GM12872 (cell line): ENCODE results near the gene EGLN1.

ENCODE experiments used
- TF ChIP-seq, protein P1 (sequence below): IDR thresholded peaks from 3 replicates; pipeline ENCODE4 v1.5.1; 2011; ENCODE audit warnings: low read depth, mild to moderate bottlenecking, low read length, moderate library complexity; ENCODE audit not compliant: insufficient read depth

EGLN1 gene

DNA sequence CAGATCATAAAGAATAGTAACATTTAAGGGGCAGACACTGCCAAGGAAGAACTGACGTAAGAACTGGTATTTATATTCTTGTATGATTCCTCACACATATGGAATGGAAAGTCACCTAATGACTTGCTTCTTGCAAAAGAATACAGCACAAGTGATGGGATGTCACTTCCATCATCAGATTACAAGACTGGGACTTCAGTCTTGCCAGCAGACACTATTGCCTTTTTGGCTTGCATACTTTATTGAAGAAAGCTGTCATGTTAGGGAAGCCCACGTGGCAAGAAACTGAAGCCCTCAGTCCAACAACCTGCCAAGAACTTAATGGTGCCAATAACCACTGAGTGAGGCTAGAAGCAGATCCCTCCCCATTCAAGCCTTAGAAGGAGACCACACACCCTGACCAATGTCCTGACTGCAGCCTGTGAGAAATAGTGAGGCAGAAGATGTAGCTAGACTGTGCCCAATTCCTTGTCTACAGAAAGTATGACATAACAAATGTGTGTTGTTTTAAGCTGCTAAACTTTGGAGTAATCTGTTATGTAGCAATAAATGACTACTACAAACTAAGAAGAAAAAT, 12.0 kb downstream of the EGLN1 start:
- TF ChIP-seq, protein P1, sequence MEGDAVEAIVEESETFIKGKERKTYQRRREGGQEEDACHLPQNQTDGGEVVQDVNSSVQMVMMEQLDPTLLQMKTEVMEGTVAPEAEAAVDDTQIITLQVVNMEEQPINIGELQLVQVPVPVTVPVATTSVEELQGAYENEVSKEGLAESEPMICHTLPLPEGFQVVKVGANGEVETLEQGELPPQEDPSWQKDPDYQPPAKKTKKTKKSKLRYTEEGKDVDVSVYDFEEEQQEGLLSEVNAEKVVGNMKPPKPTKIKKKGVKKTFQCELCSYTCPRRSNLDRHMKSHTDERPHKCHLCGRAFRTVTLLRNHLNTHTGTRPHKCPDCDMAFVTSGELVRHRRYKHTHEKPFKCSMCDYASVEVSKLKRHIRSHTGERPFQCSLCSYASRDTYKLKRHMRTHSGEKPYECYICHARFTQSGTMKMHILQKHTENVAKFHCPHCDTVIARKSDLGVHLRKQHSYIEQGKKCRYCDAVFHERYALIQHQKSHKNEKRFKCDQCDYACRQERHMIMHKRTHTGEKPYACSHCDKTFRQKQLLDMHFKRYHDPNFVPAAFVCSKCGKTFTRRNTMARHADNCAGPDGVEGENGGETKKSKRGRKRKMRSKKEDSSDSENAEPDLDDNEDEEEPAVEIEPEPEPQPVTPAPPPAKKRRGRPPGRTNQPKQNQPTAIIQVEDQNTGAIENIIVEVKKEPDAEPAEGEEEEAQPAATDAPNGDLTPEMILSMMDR: no peak

DNA sequence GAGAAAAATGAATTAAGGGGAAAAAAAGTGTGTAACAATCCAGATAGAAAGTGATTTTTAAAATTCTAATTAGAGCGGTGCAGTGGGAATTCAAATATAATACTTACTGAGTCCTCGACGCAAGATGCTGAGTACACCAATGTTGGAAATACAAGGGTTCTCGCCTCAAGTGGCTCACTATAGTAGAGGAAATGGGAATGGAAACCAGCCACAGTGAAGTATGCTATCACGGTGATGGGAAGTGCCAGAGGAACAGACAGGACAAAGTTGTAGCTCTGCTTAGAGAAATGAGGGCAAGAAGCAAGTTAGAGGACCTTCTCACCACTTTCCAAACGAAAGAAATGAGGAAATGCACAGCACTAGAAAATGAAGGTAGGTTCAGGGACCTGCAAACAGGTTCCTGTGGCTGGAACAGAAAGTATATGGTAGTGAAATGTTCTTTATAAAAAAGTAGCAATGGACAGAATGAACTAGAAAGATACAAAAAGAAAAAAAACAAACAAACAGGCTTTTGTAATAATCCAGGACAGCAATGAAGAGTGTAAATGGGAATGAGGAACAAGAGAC, 13.5 kb downstream of the EGLN1 start:
- TF ChIP-seq, protein P1: no peak

DNA sequence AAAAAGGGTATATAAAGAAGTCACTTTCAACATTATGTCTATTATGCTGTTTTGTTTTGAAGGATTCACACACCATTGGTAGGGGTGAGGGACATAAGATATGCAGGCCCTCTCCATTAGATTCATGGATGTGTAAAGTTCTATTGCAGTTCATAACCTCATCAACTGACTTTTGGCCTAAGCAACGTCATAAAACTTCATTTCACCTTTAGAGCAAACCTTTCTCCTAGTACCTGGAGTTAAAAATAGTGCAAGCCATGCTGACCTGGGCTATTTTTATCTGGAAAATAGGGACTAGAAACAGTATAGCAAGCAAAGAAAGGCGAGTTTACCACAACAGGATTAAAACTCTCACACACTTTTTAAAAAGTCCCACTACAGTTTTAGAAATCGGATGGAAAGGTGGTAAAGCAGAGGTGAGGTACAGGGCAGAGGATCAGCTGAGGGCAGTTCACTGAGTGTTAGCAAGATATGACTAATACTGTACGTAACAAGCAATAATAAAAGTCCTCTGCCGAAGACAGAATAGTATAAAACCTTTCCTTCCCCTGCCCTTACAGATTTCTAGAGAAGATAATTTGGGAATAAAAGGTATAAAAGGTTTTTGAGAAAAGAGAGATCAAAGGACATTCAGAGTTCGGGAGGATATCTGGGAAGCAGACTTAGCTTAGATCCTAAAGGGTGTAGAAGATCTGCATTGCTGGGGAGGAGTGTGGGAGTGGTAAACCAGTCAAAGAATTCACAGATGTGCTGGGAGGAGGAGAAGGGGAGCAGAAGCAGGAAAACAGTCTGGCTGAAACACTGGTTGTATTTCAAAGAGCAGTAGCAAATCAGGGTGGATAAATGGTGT, 14.3 kb downstream of the EGLN1 start:
- TF ChIP-seq, protein P1: no peak

DNA sequence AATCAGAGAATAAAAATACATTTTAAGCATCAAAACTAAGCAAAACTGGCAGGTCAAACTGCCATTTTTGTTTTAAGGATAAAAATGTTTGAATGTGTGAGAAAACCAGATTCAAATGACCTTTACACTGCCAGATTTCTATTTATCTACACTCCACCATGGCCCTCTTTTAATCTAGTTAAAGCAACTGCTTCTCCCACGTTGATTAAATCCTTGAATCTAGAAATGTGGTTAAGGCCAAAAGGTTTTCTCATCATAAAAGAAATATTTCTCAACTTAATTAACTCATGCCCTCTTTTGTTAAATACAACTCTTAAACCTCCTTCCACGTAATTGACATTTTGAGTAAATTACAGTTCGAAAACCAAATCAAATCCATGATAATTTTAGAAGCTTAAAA, 15.0 kb downstream of the EGLN1 start:
- TF ChIP-seq, protein P1: no peak

DNA sequence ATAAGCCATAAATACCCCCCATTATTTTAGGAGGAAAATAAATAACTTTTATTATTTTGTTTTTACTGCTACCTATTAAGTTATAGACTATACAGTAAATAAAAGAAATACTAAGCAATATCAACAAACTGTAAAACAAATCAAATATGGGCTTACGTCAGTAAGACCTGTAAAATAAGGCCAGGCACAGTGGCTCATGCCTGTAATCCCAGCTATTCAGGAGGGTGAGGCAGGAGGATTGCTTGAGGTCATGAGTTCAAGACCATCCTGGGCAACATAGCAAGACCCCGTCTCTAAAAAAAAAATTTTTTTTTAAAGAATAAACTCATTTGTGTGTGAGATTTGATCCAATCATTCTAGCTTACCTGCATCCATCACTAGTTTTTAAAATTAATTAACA, 17.8 kb downstream of the EGLN1 start:
- TF ChIP-seq, protein P1: no peak

DNA sequence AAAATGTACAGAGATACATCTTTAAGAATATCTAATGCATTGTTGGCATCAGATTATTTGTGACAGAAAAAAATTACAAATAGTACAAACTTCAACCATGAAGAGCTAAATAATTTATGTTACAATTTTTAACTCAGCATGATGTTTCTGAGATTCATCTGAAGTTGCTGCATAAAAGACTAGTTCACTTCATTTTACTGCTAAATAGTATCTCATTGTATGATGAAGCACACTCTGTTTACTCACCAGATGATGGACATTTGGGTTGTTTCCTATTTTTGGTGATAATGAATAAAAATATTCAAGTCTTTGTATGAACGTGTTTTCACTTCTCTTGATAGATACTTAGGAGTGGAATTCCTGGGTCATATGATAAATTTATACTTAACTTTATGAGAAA, 20.6 kb downstream of the EGLN1 start:
- TF ChIP-seq, protein P1: no peak

DNA sequence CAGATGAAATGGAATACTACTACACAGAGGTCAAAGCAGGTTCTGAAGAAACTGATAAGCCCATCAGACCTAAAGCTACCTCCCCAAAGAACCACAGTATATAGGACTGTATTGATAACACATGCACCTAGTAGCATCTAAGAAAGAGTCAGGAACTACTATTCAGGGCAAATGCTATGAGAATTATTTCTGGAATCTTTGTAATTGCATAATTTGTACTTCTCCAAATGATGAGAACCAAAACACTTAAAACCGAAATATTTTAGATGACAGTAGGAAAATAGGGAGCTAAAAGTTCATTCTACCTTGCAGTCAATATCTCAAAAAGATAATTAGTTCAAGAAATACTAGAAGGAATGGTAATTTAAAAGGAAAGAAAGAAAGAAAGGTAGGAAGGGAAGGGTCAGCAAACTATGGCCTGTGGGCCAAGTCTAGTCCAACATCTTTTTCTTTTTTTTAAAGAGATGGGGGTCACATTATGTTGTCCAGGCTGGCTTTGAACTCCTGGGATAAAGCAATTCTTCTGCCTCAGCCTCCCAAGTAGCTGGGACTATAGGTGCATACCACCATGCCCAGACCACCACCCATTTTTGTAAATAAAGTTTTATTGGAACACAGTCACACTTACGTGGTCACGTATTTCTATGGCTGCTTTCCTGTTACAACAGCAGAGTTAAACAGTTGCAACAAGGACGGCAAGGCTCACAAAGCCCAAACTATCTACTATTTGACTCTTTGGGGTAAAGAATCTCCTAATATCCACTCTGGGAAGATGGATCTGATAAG, 24.0 kb downstream of the EGLN1 start:
- TF ChIP-seq, protein P1: no peak
